CD4-positive, alpha-beta T cell treated with Interleukin-4 for 1 hour (primary cell): Measurements from ENCODE around the gene ARF1.
A peak's percentile ranks its signal among the peaks of the same experiment; 100 is the strongest.

ENCODE experiments used
- DNase-seq, 2 donors: peaks; one replicate each; pipeline ENCODE4 v3.0.0-alpha.2; 2020 to 2022

Gene ARF1

DNA sequence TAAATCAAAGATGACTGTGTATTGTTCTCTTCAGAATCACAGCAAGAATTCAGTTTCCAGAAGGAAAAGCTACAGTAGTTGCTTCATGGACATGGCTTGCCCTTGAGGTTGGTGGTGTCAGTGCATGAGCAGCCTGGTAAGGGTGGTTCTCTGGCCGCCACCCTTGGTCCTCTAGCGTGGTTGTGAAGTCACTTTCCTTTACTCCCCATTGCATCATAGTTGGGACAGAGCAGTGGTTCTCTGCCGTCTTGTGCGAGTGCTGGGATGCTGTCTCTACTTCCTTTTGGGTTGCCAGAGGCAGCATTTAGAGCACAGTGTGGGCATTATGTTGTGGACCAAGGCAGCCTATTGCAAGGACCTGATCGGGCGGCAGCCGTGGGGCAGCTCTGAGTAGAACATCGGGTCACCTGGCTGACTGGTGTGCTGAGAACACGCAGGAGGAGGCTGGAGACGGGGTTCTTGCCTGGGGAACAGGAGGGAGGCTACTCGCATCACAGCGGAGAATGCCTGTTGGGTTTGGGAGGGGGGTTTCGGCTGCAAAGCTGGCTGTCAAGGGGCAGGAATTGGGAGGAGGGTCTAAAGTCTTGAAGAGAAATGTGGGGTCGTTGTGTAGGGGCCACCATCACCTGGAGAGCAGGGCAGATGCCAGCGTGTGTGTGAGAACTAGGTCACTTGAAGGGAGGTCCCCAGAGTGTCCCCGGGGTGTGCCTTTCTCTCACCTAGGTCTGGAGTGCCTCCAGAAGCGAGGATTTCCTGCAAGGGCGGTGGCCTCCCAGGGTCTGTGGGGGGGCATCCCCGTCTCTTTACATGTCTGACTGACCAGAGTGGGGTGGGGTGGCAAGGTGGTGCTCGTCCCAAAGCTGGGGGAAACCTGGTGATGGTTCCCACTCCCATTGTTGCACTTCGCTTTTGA is 6.3 kb downstream of the ARF1 start:
- peak in 1 of 2 donors; percentile 49 for DNase-seq

DNA sequence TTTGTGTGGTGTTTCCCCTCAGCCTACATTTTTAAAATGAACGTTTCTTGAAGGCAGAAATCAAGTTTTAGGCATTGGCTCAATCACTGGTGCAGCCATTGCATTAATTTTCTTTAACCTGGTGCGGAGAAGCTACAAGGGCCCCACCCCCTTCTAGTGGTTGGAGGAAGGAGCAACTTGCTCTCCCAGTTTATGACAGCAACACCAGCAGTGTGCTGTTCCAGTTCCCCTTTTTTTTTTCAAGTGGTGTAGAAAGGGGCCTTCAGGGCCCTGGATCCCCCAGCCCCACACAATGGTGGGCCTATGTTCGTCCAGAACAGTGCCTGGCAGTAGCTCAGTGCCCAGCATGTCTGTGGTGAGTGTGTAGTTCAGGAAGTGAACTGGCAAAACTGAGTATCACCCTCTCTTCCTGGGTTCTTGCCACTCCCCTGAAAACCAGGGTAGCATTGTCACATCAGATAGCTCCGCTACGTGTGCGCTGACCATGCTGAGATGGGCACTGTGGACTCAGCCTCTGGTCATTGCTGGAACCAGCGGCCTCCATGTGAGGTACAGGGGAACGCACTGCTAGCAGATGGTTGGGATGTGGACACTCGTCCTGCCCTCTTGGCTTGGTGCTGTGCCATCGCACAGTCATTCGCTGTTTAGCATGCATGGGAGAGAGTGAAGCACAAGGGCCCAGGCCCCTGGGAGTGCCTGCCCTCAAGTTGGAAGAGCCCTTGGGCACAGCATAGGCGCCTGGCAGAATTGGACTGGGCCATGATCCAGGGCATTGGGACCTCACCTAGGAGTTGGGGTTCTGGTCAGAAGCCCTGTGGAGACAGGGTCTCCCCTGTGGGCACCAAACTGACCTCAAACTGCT is 7.2 kb downstream of the ARF1 start:
- DNase-seq, result no peak

DNA sequence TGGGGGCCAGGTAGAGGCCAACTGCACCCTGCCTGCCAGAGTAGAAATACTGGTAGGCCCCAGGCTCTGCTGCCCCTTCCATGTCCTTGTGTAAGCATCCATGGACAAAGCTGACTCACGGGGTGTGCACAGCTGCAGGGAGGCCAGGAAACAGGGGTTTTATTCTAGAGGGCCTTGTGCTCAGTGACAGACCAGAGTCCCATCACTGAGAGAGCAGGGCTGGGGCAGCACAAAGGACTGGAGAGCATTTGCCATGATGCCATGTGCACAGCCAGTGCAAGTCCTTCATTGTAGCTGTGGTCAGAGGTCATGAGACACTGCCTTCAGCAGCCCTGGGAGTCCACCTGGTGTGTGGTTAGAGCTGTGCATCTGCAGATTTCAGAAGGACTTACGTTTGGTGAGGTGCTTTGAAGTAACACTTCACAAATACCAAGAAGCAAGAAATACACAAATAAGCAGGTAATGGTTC is 8.1 kb downstream of the ARF1 start:
- no peak for DNase-seq

DNA sequence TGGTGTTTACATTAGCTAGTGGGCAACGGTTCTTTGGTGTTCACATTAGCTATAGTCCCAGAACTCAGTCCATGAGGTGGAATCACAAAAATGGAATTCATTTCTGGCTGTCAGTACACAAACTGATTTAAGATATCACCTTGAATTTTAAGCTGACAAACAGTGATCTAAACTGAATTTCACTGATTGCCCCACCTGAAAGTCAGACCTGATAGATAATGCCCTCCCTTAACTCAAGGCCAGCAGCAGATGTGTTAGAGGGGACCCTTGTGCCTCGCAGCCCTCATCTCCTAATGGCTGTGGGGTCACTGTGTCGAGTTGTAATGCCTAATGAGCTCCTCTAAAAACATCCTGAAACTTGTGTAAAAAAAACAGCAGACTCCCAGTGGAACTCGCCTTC is 8.6 kb downstream of the ARF1 start:
- no peak for DNase-seq

- no peak for DNase-seq
Observed at GRCh38 chr1:228092342-228093049, 10.0 kb downstream of the ARF1 start.

DNA sequence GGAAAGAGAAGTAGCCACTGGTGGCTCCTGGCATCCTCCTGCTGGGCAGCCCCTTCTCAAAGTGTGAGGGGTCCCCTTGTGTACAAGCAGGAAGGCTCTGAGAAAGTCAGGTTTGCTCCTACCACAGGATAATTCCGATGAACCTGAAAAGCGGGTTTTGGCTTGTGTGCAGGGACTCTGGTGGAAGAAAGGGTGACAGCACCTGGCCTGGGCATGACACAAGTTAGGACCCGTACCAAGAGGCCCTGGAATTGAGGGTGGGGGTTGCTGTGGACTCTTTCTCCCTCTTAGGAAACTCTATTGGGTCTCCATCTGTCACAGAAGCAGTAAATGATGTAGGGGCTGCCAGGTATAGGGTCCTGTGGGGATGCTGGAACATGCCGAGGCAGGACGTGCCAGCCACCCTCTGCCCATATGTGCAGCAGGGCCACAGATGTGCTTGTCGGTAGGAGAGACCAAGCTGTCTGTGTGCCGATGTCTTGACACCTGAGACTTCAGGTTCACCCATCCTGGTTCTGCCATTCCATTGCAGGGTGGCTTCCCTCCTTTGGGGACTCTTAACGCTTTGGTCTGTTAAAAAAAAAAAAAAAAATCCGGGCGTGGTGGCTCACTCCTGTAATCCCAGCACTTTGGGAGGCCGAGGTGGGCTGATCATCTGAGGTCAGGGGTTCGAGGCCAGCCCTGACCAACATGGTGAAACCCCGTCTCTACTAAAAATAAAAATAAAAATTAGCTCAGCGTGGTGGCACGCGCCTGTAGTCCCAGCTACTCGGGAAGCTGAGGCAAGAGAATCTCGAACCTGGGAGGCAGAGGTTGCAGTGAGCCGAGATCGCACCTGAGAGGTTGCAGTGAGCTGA is 10.8 kb downstream of the ARF1 start:
- DNase-seq, result no peak

GRCh38 chr1:228094432-228095016 is 12.0 kb downstream of the ARF1 start:
- no peak for DNase-seq

DNA sequence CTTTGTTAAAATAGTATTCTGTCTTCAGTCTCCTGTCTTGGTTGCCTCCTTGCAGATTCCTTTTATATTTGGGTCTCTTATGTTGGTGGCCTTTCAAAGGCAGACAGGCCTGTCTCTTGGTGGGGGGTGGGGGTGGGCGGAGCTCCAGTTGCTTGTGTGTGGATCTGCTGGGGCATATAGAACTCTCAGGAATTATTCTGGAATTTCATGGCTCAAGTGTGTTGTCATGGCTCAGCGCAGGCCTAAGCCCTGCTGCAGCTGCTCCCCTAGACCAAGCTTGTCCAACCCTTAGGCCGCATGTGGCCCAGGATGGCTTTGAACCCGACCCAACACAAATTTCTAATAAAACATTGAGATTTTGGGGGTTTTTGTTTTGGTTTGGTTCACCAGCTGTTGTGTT is 12.7 kb downstream of the ARF1 start:
- no peak for DNase-seq

GRCh38 chr1:228095938-228096337 is 13.4 kb downstream of the ARF1 start:
- no peak for DNase-seq

GRCh38 chr1:228096416-228097332 is 14.2 kb downstream of the ARF1 start:
- DNase-seq, result no peak

DNA sequence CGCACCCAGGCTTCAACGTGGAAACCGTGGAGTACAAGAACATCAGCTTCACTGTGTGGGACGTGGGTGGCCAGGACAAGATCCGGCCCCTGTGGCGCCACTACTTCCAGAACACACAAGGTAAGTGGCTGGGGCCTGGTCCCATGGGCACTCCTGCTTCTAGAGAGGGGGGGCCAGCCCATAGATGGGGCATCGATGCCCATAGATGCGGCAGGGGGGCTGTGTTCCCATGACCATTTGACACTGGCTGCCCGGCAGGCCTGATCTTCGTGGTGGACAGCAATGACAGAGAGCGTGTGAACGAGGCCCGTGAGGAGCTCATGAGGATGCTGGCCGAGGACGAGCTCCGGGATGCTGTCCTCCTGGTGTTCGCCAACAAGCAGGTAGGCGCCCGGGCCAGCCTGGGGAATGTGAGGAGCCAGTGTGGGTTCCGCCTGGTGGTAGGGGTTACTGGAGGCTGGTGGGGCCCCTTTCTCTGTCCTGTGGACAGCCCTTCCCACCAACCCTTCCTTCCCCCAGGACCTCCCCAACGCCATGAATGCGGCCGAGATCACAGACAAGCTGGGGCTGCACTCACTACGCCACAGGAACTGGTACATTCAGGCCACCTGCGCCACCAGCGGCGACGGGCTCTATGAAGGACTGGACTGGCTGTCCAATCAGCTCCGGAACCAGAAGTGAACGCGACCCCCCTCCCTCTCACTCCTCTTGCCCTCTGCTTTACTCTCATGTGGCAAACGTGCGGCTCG is 15.0 kb downstream of the ARF1 start:
- no peak for DNase-seq

DNA sequence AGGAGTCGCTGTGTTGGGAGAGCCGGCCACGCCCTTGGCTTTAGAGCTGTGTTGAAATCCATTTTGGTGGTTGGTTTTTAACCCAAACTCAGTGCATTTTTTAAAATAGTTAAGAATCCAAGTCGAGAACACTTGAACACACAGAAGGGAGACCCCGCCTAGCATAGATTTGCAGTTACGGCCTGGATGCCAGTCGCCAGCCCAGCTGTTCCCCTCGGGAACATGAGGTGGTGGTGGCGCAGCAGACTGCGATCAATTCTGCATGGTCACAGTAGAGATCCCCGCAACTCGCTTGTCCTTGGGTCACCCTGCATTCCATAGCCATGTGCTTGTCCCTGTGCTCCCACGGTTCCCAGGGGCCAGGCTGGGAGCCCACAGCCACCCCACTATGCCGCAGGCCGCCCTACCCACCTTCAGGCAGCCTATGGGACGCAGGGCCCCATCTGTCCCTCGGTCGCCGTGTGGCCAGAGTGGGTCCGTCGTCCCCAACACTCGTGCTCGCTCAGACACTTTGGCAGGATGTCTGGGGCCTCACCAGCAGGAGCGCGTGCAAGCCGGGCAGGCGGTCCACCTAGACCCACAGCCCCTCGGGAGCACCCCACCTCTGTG is 15.9 kb downstream of the ARF1 start:
- DNase-seq, result no peak

DNA sequence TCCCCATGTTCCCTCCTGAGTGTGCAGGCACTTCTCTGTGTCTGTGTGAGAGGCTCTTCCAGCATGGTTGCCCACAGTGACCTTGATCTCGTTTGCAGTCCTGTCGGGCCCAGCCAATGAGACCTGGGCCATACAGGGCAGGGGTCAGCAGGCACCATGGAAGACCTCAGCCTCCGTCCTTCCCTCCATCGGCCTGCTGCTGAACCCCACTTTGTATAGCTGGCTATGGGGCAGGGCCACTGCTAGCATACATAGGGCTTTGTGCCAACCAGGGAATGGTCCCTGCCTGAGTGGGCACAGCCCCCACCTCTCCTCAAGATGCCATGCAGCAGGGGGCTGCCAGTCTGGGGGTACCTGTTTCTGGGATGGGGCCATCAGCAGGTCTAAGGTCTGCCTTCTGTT is 16.8 kb downstream of the ARF1 start:
- no peak for DNase-seq

DNA sequence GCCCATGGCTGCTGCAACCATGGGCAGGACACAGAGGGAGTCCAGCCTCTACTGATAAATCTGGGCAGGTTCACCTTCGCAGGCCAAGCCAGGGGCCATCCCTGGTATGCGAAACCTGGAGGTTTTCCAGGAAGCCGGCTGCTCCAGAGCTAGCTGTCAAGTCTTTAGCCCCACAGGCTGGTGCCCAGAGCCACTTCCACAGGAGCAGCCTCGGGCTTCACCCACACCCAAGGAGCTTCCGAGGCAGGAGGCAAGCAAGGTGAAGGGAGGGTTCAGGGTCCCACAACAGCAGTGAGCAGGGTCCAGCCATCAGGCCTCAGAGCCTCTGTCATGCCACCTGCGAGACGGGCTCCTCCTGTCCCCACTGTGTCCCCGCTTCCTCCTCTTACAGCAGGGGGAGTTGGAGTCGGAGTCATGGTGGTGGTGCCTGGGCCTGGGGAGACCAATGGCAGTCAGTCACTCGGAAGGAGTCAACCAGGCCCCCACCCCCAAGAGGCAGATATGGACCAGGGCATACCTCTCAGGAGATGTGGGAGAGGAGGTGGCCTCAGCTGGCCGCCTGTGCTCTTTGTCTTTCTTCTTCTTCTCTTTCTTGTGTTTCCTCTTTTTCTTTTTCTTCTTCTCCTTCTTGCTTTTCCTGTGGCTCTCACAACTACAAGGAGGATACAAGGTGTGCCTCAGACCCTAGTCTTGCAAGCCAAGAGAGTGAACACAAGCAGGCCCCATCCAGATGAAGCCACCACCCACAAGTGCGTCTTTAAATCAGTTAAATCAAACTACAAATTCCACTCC is 18.5 kb downstream of the ARF1 start:
- no peak for DNase-seq

GRCh38 chr1:228101614-228101993 is 19.1 kb downstream of the ARF1 start:
- peak in 1 of 2 donors; percentile 45 for DNase-seq

DNA sequence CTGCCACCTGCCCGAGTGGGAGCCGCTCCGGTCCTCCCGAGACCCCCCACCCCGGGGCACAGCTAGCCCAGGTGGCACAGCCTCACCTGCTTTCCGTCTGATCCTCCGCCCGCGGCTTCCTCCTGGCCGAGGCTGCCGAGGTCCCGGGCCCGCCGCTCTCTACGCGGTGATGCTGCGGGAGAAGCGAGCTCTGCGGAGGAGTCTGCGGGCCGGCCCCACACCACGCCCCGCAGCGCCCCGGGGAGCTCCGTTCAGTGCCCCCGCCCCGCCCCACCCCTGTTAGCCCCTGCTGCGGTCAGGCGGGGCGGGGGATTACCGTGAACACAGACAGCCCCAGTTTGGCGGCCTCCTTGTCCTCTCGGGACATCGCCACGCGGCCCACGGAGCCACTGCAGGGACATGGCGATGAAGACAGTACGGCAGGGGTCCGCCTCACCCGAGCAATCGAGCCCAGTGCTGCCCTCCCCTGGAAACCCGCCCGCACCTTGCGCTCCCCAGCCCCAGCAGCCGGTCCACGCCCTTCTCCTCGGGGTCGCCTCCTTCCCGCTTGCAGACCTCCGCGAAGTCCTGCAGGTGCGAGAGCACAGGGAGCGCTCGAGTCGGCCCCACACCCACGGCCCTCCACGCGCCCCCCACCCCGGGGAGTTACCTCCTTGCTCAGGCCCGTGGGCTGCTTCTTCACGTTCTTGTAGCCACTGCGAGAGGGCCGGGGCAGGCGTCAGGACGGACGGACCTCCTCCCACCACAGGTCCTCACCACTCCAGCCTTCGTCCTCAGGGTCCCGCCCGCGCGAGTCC is 19.7 kb downstream of the ARF1 start:
- DNase-seq, result peak; percentile 69 to 73

DNA sequence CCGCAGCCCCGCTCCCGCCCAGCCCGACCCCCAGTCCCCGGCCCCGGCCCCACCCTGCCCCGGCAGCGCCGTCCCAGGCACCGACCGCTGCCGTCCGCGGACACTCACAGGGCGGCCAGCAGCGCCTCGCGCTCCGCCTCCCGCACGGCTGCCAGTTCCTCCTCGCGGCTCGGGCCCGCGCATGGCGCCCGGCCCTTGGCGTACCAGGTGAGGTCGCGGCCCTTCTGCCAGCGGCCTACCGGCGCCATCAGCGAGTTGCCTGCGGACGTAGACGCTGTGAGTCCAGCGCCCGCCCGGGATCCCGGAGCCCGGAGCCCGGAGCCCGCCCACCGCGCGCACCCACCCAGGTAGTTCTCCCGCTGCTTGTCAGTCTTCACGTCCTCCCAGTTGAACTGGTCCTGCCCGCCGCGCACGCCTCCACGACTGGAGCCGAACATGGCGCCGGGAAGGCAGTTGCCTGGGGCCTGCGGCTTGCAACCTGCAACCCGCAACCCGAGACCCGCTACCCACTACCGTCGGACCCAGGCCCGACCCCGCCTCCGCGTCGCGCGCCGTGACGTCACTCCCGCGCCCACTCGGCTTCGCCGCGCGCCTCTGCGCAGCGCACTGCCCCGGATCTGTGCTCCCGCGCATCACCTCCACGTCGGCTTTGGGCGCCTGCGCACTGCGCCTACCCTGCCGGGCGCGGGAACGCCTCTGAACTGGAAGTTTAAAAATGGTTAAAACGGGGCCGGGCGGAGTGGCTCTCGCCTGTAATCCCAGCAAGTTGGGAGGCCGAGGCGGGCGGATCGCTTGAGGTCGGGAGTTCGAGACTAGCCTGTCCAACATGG is 20.5 kb downstream of the ARF1 start, which contains the start of gene C1orf35:
TSS of gene C1orf35 (minus strand) at position 535 of the 830 bp plus-strand sequence. CDS start at position 437, 98 bp downstream.
- DNase-seq, result peak; percentile 94
